ENCODE measurements around the gene SH3YL1.

Gene SH3YL1

GRCh38 chr2:263774-264492 lies at the start of gene SH3YL1:
SH3YL1 (minus strand) TSS chr2:264032; CDS start chr2:263984, 48 bp downstream.
- peak; percentile 59 for DNase-seq

GRCh38 chr2:310994-311393 lies 47.2 kb upstream of the SH3YL1 start:
- no peak for DNase-seq

- DNase-seq: no peak
Observed at GRCh38 chr2:309954-310510, 46.2 kb upstream of the SH3YL1 start.

- DNase-seq: no peak
Observed at GRCh38 chr2:309148-309953, 45.5 kb upstream of the SH3YL1 start.

GRCh38 chr2:305366-305765 lies 41.5 kb upstream of the SH3YL1 start:
- DNase-seq: no peak

GRCh38 chr2:296354-296753 lies 32.5 kb upstream of the SH3YL1 start:
- DNase-seq: no peak

- no peak for DNase-seq
Observed at GRCh38 chr2:295090-295489, 31.3 kb upstream of the SH3YL1 start.

- peak; percentile 39 for DNase-seq
Observed at GRCh38 chr2:290090-290722, 26.4 kb upstream of the SH3YL1 start.

GRCh38 chr2:289362-290089 lies 25.7 kb upstream of the SH3YL1 start:
- no peak for DNase-seq

- DNase-seq: no peak
Observed at GRCh38 chr2:288758-289361, 25.0 kb upstream of the SH3YL1 start.

GRCh38 chr2:287911-288757 lies 24.3 kb upstream of the SH3YL1 start, which contains the start of gene ALKAL2:
ALKAL2 (minus strand) TSS chr2:288091; CDS start chr2:287835, 256 bp downstream.
- no peak for DNase-seq

- DNase-seq: no peak
Observed at GRCh38 chr2:287471-287885, 23.6 kb upstream of the SH3YL1 start.

- no peak for DNase-seq
Observed at GRCh38 chr2:286774-287392, 23.1 kb upstream of the SH3YL1 start.

- no peak for DNase-seq
Observed at GRCh38 chr2:286035-286434, 22.2 kb upstream of the SH3YL1 start.

- no peak for DNase-seq
Observed at GRCh38 chr2:285531-285930, 21.7 kb upstream of the SH3YL1 start.

GRCh38 chr2:284896-285492 lies 21.2 kb upstream of the SH3YL1 start:
- DNase-seq: no peak

- DNase-seq: no peak
Observed at GRCh38 chr2:283996-284794, 20.4 kb upstream of the SH3YL1 start.

- no peak for DNase-seq
Observed at GRCh38 chr2:282371-283263, 18.8 kb upstream of the SH3YL1 start.

All from CD4-positive, alpha-beta T cell treated with Interleukin-15 for 1 hour (primary cell).